T47D (cell line): Measurements from ENCODE around the gene GABARAP.

ENCODE experiments used
- DNase-seq, 2 experiments: peaks; one replicate each; pipeline versions ENCODE4 v3.0.0 to v3.0.0-alpha.2; 2011 to 2012; ENCODE audit warnings: low read depth in 1 of 2, low spot score in 1 of 2
- JUND ChIP-seq: IDR thresholded peaks from 2 replicates; pipeline ENCODE4 v1.6.1; 2012; ENCODE audit warnings: low read depth
- in situ Hi-C: cut with HindIII; loops from 2 replicates; pipeline ENCODE4 v1.10.0; 2016; ENCODE audit warnings: low sequenced_read_pairs, low pct_unique_long_range_greater_than_20kb

The GABARAP gene

DNA sequence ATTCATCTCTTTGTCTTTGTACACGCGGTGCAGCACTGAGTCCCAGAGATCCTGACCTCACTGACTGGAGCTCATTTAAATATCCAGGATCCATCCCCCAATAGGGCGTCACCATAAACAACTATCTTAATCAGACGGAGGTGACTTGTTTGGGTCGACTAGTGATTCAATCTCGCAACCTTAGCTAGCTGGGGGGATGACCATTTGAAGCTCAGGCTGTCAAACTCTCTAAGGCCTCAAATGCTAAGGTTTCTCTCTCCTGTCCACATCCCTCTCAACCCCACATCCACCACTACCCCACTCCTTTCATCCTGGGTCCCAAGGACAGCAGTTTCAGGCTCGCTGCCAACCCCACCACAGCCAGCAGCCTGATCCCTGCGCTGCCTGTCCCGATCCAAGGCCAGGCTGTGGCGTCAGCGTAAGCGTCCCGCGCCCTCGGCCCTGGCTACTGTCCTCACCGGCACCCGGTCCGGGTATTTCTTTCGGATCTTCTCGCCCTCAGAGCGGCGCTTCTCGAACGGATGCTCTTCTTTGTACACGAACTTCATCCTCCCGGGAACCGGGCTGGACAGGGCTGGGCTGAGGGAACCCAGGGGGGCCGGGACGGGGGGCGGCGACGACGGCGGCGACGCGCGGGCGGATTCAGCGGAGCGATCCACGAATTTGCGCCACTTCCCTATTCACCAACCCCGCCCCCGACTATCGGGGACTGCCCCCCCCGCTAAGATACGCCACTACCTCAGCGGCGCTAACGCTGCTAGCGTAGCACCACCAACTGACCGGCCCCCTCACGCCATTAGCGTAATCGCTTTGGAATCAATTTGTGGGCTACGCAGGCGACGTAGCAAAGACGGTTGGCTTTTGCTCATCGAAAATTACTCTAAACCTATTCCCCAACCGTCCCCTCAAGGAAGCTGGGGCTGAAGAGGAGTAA lies at the start of gene GABARAP:
Gene GABARAP, minus strand, starts transcription at position 667 of the 934 bp plus-strand sequence. Its CDS starts 119 bp downstream, at position 548.
- no peak for TF ChIP-seq JUND
- in situ Hi-C loops = no loop called here
- DNase-seq = peak in 1 of 2 experiments; percentile 90

DNA sequence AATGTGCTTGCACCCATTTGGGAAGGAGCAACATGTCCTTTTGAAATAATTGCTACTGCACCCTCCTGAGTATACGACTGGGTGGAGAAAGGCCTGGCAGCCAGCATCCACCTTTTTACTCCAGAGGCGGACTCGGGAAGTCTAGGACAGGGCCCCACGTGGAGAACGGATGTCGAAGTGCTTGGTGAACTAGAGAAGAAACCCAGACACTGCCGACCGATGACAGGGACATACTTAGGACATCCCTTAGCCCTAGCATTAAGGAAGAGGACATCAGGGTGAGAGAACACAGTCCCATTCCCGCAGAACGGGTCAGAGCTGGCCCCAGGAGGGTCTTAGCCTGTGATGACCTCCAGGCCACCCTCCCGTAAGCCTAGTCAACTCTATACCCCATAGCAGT lies 48.4 kb upstream of the GABARAP start:
- no peak for DNase-seq
- no peak for TF ChIP-seq JUND
- in situ Hi-C loops = no loop called here

DNA sequence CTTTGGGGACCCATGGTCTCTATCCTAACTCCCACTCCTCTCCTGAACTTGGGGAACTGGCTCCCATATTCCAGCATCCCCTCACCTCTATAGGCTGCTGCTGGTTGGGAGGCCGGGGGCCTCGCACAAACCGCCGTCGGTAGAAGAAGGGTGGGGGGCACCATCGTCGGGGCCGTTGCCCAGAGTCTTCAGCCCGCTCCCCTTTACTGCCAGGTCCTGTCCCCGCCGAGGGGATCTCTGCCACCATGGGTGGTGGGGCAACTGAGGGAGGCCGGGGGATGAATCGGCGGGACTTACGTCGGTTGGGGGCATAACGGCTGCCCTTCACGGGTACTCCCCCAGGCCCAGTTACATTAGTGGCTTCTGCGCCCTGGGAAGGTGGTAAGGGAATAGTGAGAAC lies 47.9 kb upstream of the GABARAP start:
- in situ Hi-C loops = no loop called here
- DNase-seq = no peak
- no peak for TF ChIP-seq JUND

DNA sequence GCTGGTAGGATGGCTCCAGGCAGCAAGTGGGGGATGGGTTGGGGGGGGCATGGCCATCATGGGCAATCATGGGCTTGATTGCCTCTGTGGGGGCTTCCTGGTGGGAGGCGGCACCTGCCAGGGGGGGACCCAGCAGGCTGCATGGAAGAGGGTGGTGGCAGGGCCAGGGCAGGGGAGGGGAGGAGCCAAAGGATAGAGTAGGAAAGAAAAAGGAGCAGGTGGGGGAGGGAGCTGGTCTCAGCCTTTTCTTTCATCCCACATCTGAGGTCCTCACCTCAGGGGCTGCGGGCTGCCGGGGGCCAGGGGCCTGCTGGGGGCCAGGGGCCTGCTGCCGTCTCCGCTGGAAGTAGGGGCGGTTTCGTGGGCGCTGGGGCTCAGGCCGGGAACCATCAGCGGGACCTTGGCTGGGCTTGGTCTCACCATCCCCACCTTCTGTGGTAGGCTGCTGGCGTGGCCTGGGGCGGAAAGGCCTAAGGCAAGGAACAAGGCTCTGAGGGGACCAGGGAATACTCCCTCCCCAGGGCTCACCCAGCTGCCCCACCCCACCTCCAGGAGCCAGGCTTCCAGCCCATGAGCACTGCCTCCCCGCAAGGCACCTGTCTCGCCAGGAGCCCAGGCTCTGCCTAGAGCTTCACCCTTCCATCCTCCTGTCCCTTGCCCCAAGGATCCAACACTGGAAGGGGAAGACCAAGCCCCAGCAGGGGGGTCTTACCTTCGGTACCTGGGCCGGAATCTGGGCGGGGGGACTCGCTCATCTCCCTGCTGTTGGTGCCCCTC lies 47.2 kb upstream of the GABARAP start:
- TF ChIP-seq JUND = no peak
- no peak for DNase-seq
- in situ Hi-C loops = no loop called here

DNA sequence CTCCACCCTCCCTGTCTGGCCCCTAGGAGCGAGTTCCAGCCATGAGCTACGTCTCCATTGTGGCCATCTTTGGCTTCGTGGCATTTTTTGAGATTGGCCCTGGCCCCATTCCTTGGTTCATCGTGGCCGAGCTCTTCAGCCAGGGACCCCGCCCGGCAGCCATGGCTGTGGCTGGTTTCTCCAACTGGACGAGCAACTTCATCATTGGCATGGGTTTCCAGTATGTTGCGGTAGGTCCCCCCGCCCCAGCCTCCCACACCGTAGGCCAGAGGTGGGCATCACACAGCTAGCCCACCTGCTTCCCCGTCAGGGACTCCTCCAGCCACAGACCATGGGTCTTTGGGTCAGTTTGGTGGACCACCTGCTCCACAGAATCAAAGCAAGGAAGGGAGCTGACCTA lies 43.4 kb upstream of the GABARAP start:
- in situ Hi-C loops = no loop called here
- TF ChIP-seq JUND = no peak
- DNase-seq = no peak

DNA sequence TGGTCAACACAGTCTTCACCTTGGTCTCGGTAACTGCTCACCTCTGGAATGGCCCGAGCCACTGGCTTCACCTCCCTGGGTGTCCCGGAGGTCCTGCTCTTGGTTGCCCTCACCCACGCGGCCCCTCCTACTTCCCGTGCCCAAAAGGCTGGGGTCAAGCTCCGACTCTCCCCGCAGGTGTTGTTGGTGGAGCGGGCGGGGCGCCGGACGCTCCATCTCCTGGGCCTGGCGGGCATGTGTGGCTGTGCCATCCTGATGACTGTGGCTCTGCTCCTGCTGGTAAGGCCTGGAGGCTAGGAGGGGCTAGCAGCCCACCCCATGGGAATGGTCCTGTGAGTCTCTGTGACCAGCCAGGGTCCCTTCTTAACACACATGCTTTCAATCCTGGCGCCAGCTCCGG lies 42.7 kb upstream of the GABARAP start:
- no peak for DNase-seq
- no peak for TF ChIP-seq JUND
- in situ Hi-C loops = no loop called here

DNA sequence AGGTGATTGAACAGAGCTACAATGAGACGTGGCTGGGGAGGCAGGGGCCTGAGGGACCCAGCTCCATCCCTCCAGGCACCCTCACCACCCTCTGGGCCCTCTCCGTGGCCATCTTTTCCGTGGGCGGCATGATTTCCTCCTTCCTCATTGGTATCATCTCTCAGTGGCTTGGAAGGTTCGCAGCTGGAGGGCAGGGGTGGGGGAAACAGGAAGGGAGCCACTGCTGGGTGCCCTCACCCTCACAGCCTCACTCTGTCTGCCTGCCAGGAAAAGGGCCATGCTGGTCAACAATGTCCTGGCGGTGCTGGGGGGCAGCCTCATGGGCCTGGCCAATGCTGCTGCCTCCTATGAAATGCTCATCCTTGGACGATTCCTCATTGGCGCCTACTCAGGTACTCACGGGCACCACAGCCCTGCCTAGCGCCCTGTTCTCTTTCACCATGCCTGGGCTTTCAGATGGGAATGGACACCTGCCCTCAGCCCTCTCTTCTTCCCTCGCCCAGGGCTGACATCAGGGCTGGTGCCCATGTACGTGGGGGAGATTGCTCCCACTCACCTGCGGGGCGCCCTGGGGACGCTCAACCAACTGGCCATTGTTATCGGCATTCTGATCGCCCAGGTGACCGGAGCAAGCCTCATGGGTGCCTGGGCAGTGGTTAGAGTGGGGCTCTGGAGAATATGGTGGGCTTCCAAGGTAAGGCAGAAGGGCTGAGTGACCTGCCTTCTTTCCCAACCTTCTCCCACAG lies 41.4 kb upstream of the GABARAP start:
- in situ Hi-C loops = no loop called here
- no peak for DNase-seq
- TF ChIP-seq JUND = no peak

DNA sequence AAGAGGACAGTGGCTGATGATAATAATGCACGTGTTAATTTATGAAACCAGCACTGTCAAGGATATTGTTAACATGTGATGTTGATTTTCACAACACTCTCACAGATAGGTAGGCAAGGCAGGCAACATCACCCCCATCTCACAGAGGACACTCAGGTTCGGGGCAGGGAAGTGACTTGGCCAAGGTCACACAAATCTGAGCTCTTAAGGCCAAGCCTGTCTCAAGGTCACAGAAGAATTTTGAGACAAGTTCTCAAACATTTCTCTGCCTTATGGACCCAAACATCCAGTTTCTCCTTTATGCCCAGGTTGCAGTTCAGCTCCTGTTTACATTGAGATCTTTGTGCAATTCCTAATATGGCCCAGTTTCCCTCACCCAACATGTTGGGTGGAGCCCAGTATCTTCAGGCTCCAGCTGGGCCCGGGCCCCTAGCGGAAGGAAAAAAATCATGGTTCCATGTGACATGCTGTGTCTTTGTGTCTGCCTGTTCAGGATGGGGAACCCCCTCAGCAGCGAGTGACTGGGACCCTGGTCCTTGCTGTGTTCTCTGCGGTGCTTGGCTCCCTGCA lies 40.6 kb upstream of the GABARAP start:
- no peak for DNase-seq
- no peak for TF ChIP-seq JUND
- in situ Hi-C loops = no loop called here

DNA sequence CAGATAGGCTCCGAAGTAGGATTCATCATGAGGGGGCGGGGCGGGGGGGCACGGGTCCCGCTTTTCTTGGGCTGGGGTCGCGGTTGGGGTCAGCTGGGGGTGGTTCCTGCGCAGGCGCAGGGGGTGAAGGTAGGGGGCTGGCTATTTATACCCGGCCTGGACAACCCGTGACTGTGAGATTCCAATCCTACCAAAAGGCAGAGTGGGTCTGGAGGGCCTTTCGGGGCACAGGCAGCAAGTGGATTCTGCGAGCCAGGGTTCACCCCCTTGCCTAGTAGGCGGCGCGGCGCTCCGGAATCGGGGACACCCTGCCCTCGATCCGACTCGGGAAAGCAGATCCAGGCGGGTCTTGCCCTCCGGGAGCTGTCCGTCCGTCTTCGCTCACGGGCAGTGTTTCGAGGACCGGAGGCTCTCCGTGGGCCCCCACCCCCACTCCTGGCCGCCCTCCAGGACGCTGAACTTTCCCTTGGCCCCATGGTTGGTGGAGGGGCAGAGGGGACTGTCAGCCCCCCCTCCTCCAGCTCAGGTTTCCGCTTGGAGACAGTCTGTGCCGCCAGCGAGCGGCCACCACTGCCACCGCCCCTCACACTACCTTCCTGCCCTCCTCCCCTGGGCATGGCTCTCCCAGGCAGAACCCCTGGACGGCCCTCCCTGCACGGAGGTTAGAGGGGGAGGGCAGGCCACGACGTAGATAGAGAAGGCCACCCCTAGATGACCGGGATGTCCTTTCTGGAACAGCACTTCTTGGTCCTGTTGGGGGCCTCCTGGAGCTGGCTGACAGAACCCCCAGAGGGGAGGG lies 39.9 kb upstream of the GABARAP start:
- no peak for TF ChIP-seq JUND
- no peak for DNase-seq
- in situ Hi-C loops = no loop called here

DNA sequence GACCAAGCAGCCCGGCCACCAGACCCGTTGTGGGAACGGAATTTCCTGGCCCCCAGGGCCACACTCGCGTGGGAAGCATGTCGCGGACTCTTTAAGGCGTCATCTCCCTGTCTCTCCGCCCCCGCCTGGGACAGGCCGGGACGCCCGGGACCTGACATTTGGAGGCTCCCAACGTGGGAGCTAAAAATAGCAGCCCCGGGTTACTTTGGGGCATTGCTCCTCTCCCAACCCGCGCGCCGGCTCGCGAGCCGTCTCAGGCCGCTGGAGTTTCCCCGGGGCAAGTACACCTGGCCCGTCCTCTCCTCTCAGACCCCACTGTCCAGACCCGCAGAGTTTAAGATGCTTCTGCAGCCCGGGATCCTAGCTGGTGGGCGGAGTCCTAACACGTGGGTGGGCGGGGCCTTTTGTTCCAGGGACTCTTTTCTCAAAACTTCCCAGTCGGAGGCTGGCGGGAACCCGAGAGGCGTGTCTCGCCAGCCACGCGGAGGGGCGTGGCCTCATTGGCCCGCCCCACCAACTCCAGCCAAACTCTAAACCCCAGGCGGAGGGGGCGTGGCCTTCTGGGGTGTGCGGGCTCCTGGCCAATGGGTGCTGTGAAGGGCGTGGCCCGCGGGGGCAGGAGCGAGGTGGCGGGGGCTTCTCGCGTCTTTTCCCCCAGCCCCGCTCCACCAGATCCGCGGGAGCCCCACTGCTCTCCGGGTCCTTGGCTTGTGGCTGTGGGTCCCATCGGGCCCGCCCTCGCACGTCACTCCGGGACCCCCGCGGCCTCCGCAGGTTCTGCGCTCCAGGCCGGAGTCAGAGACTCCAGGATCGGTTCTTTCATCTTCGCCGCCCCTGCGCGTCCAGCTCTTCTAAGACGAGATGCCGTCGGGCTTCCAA lies 39.1 kb upstream of the GABARAP start, which contains the start of gene SLC2A4:
Gene SLC2A4, plus strand, starts transcription at position 645 of the 879 bp plus-strand sequence. Its CDS starts 217 bp downstream, at position 862.
- in situ Hi-C loops = no loop called here

More for the DNA sequence above, 39.1 kb upstream of the GABARAP start, which contains the start of gene SLC2A4:
- peak; percentile 92 to 96 for DNase-seq
- no peak for TF ChIP-seq JUND
